ENCODE measurements around the gene HMGCL. TPM values are rescaled to one million over a fixed set of nuclear protein-coding genes. Genes with fewer than 3 reads are reported as not detected.
A peak's percentile ranks its signal among the peaks of the same experiment; 100 is the strongest.
"Not testable (repeated sequence)": the region's sequence is repeated elsewhere in the genome, so short reads cannot be mapped to it uniquely, and the experiment has no call there.

The HMGCL gene
- total RNA-seq, result 10 to 100 TPM; 10.5 to 11.1 (median 11.0) TPM

- Mint-ChIP-seq H3K27me3 (ENCODE audit: low read depth) (no peaks in the 10 kb centered on the region), H3K36me3 (ENCODE audit: insufficient read depth) (no peaks in the 10 kb centered on the region), H3K4me1 (ENCODE audit: low read depth) (peaks cover 10% of the 10 kb centered on the region), H3K4me3 (peak within 1 kb of the TSS; percentile 95), H3K9me3 (no peaks in the 10 kb centered on the region)
- DNase-seq (peak; percentile 83), ATAC-seq (peak; percentile 94 to 96)
Measured at GRCh38 chr1:23825076-23825761, at the start of gene HMGCL. TSS of gene HMGCL (minus strand) at chr1:23825429. CDS start at chr1:23825415, 14 bp downstream.

DNA sequence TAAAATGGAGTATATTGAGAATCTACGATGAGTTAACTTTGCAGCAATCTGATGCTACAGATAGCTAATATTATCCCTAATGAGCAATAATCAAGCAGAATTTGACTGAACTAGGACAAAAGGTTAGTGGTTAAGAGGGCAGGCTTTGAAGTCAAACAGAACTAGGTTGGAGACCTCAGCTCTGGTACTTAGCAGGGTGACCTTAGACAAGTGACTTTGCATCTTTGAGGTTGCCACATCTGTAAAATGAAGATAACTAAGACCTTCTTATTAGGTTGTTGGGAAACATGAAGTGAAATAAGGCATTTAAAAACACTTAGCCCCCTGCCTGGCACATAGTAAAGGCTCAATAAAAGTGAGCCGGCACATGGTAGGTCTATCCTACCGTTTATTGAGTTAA, 47.2 kb upstream of the HMGCL start:
- DNase-seq (no peak), ATAC-seq (no peak)
- H3K9me3 Mint-ChIP-seq, result no peaks in the 10 kb centered on the region
- H3K4me3 Mint-ChIP-seq, result no peak overlapping the region
- peaks cover 11% of the 10 kb centered on the region for H3K4me1 Mint-ChIP-seq (ENCODE audit: low read depth)
- H3K27me3 Mint-ChIP-seq (ENCODE audit: low read depth), result no peaks in the 10 kb centered on the region
- H3K36me3 Mint-ChIP-seq (ENCODE audit: insufficient read depth), result no peaks in the 10 kb centered on the region

DNA sequence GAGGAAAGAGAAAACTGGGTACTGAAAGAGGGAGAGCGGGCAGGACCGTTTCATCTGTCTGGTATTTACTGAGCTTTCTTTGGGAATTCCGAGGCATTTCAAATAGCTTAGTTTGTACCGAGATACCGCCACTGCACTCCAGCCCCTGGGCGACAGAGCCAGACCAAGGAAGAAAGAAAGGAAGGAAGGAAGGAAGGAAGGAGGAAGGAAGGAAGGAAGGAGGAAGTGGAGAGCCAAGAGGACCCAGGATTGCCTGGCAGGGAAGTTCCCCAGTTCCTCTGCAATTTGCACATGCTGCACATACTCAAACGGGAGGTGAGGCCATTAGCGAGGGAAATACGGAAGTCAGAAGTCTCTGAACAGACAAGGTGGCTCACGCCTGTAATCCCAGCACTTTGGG, 43.8 kb upstream of the HMGCL start:
- peaks cover 21% of the 10 kb centered on the region for H3K4me1 Mint-ChIP-seq (ENCODE audit: low read depth)
- H3K4me3 Mint-ChIP-seq, result peak overlapping the region; percentile 84
- H3K36me3 Mint-ChIP-seq (ENCODE audit: insufficient read depth), result no peaks in the 10 kb centered on the region
- ATAC-seq (no peak), DNase-seq (no peak)
- no peaks in the 10 kb centered on the region for H3K9me3 Mint-ChIP-seq
- no peaks in the 10 kb centered on the region for H3K27me3 Mint-ChIP-seq (ENCODE audit: low read depth)

GRCh38 chr1:23868557-23869016, 43.4 kb upstream of the HMGCL start:
- Mint-ChIP-seq H3K9me3 (no peaks in the 10 kb centered on the region), H3K4me3 (peak overlapping the region; percentile 84), H3K36me3 (ENCODE audit: insufficient read depth) (no peaks in the 10 kb centered on the region), H3K4me1 (ENCODE audit: low read depth) (peaks cover 21% of the 10 kb centered on the region), H3K27me3 (ENCODE audit: low read depth) (no peaks in the 10 kb centered on the region)
- ATAC-seq (peak in 1 of 2 donors; percentile 4), DNase-seq (no peak)

DNA sequence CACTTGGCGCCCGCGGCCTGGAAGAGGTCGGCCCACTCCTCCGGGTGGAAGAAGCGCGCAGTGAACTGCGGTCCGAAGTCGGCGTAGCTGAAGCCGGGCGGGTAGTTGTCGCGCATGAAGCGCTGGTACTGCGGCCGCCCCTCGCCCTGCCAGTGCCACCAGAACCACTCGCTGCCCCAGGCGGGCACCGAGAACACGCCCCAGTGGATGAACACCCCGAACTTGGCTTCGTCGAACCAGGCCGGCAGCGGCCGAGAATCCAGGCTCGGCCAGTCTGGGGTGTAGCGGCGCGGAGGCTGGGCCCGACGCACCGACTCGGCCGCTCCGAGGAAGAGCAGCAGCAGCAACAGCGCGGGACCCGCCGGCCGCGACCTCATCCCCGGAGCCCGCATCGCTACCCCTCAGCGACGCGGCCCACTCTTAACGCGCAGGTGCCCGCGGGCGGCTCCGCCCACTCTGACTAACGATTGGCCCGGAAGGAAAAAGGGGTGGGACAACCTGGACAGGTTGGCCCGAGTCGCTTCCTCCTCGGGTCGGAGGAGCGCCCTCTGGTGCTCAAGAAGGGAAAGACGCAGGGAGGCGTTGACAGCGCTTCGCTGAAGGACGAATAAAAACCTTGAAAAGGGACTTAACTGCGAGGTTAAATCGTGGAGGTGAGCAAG, 42.8 kb upstream of the HMGCL start, which contains the start of gene FUCA1:
Gene FUCA1, minus strand, starts transcription at position 396 of the 662 bp plus-strand sequence. Its CDS starts 4 bp downstream, at position 392.
- peak within 1 kb of the TSS; percentile 84 for H3K4me3 Mint-ChIP-seq
- ATAC-seq (peak; percentile 99 to 100), DNase-seq (peak; percentile 94)
- H3K4me1 Mint-ChIP-seq (ENCODE audit: low read depth), result peaks cover 21% of the 10 kb centered on the region
- H3K27me3 Mint-ChIP-seq (ENCODE audit: low read depth), result no peaks in the 10 kb centered on the region
- H3K36me3 Mint-ChIP-seq (ENCODE audit: insufficient read depth), result no peaks in the 10 kb centered on the region
- no peaks in the 10 kb centered on the region for H3K9me3 Mint-ChIP-seq

- ATAC-seq (no peak), DNase-seq (no peak)
- peaks cover 21% of the 10 kb centered on the region for H3K4me1 Mint-ChIP-seq (ENCODE audit: low read depth)
- no peaks in the 10 kb centered on the region for H3K9me3 Mint-ChIP-seq
- no peaks in the 10 kb centered on the region for H3K36me3 Mint-ChIP-seq (ENCODE audit: insufficient read depth)
- H3K4me3 Mint-ChIP-seq, result peak overlapping the region; percentile 84
- H3K27me3 Mint-ChIP-seq (ENCODE audit: low read depth), result no peaks in the 10 kb centered on the region
Measured at GRCh38 chr1:23867542-23867894, 42.3 kb upstream of the HMGCL start.

GRCh38 chr1:23865543-23865930, 40.3 kb upstream of the HMGCL start:
- Mint-ChIP-seq H3K36me3 (ENCODE audit: insufficient read depth) (peaks cover 3% of the 10 kb centered on the region), H3K9me3 (no peaks in the 10 kb centered on the region), H3K4me1 (ENCODE audit: low read depth) (peaks cover 21% of the 10 kb centered on the region), H3K4me3 (no peak overlapping the region), H3K27me3 (ENCODE audit: low read depth) (no peaks in the 10 kb centered on the region)
- DNase-seq (no peak), ATAC-seq (no peak)

DNA sequence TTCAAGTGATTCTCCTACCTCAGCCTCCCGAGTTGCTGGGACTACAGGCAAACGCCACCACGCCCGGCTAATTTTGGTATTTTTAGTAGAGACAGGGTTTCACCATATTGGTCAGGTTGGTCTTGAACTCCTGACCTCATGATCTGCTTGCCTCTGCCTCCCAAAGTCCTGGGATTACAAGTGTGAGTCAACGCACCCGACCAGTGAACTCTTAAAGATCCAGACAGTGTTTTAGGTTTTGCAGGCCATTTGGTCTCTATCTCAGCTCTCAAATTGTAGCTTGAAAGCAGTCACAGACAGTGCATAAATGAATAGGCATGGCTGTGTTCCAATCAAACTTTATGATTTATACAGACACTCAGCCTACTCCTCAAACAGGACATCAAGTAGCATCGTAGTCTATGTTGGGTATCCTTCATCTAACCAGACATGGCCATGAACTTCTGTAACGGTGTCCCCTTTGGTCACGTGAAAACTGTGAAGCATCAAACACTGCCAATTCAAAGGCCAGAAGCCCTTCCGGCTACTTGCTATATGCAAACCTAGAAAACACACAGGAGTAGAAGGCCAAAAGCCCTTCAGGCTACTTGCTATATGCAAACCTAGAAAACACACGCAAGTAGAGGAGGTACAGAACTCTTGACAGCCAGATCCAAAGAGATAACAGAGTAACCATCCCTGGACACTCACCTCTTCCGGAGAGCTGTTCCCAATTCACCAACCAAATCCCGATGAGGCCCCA, 39.7 kb upstream of the HMGCL start:
- peaks cover 21% of the 10 kb centered on the region for H3K4me1 Mint-ChIP-seq (ENCODE audit: low read depth)
- H3K27me3 Mint-ChIP-seq (ENCODE audit: low read depth), result no peaks in the 10 kb centered on the region
- no peaks in the 10 kb centered on the region for H3K9me3 Mint-ChIP-seq
- ATAC-seq (no peak), DNase-seq (no peak)
- H3K36me3 Mint-ChIP-seq (ENCODE audit: insufficient read depth), result peaks cover 3% of the 10 kb centered on the region
- H3K4me3 Mint-ChIP-seq, result no peak overlapping the region

DNA sequence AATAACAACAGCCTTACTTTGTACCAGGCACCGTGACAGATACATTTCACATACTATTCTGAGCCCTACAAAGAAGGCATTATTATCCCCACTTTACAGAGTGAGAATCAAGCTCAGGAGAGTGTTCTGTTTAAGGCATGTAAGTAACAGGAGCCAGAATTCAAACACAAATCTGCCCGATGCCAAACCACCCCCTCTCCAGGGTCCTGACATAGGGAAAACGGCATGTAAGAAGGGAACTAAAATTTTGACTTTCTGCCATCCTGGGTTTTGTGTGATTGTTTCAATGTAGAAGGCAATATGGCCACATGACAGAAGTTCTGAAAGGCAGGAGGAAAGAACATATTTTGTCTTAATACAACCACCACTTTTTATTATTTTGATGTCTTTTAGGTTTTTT, 37.4 kb upstream of the HMGCL start:
- Mint-ChIP-seq H3K27me3 (ENCODE audit: low read depth) (no peaks in the 10 kb centered on the region), H3K4me3 (no peak overlapping the region), H3K36me3 (ENCODE audit: insufficient read depth) (peaks cover 5% of the 10 kb centered on the region), H3K9me3 (no peaks in the 10 kb centered on the region), H3K4me1 (ENCODE audit: low read depth) (peaks cover 11% of the 10 kb centered on the region)
- ATAC-seq (no peak), DNase-seq (no peak)

DNA sequence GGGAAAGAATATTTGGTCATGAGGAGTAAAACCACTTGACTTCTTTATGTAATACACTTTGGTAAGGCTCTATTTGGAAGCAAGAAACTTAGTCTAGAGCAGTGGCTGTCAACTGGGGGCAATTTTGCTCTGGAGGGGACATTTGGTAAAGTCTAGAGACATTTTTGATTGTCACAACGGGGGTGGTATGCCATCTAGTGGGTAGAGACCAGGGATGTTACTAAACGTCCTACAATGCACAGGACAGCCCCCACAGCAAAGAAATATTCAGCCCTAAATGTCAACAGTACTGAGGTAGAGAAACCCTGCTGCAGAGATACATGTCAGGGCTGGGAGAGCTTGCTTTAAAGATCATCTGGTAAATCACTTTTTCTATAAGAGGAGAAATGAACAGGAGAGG, 29.3 kb upstream of the HMGCL start:
- DNase-seq (no peak), ATAC-seq (no peak)
- Mint-ChIP-seq H3K27me3 (ENCODE audit: low read depth) (no peaks in the 10 kb centered on the region), H3K36me3 (ENCODE audit: insufficient read depth) (peaks cover 15% of the 10 kb centered on the region), H3K9me3 (no peaks in the 10 kb centered on the region), H3K4me1 (ENCODE audit: low read depth) (no peaks in the 10 kb centered on the region), H3K4me3 (no peak overlapping the region)

DNA sequence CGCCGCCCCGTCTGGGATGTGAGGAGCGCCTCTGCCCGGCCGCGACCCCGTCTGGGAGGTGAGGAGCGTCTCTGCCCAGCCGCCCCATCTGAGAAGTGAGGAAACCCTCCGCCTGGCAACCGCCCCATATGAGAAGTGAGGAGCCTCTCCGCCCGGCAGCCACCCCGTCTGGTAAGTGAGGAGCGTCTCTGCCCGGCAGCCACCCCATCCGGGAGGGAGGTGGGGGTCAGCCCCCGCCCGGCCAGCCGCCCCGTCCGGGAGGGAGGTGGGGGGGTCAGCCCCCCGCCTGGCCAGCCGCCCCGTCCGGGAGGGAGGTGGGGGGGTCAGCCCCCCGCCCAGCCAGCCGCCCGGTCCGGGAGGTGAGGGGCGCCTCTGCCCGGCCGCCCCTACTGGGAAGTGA, 27.9 kb upstream of the HMGCL start:
- not testable (repeated sequence) for H3K4me1 Mint-ChIP-seq (ENCODE audit: low read depth); H3K9me3 Mint-ChIP-seq; DNase-seq; ATAC-seq; H3K4me3 Mint-ChIP-seq; H3K27me3 Mint-ChIP-seq (ENCODE audit: low read depth)
- H3K36me3 Mint-ChIP-seq (ENCODE audit: insufficient read depth), result peaks cover 21% of the 10 kb centered on the region

- ATAC-seq; H3K27me3 Mint-ChIP-seq (ENCODE audit: low read depth); H3K4me1 Mint-ChIP-seq (ENCODE audit: low read depth); H3K9me3 Mint-ChIP-seq; H3K4me3 Mint-ChIP-seq; DNase-seq: not testable (repeated sequence)
- H3K36me3 Mint-ChIP-seq (ENCODE audit: insufficient read depth), result peaks cover 30% of the 10 kb centered on the region
Measured at GRCh38 chr1:23851406-23851805, 26.2 kb upstream of the HMGCL start.

GRCh38 chr1:23848673-23849616, 23.7 kb upstream of the HMGCL start:
- Mint-ChIP-seq H3K4me1 (ENCODE audit: low read depth) (no peaks in the 10 kb centered on the region), H3K4me3 (no peak overlapping the region), H3K36me3 (ENCODE audit: insufficient read depth) (peaks cover 28% of the 10 kb centered on the region), H3K27me3 (ENCODE audit: low read depth) (no peaks in the 10 kb centered on the region), H3K9me3 (no peaks in the 10 kb centered on the region)
- ATAC-seq (no peak), DNase-seq (no peak)

Data from activated T-cell treated with anti-CD3 and anti-CD28 coated beads, Interleukin-2, amount 50 U/mL, for 4 hours (primary cell).